GM23248 (cell line): ENCODE data around the gene LRP1. TPM values are rescaled to one million over a fixed set of nuclear protein-coding genes. Genes with fewer than 3 reads are reported as not detected.

Experiments used
- DNase-seq: peaks from one replicate; pipeline ENCODE4 v3.0.0-alpha.2; 2015
- H2AFZ ChIP-seq: fragments of 200-600 bp; sonication (generic); 2 replicates; pipeline ENCODE4 v1.6.1; 2016; ENCODE audit warnings: antibody characterized with exemption
- H3F3A ChIP-seq: fragments of 200-600 bp; sonication (generic); 2 replicates; pipeline ENCODE4 v1.6.1; 2016; ENCODE audit warnings: mild to moderate bottlenecking, antibody characterized with exemption, mixed run types; ENCODE audit not compliant: insufficient read depth
- H3K27ac ChIP-seq: fragments of 200-600 bp; sonication (generic); 2 replicates; pipeline ENCODE4 v1.5.1; 2016; ENCODE audit warnings: mild to moderate bottlenecking
- H3K27me3 ChIP-seq: fragments of 200-600 bp; sonication (generic); replicated peaks from 2 replicates; pipeline ENCODE4 v1.6.1; 2016; ENCODE audit warnings: mild to moderate bottlenecking; ENCODE audit not compliant: insufficient read depth
- H3K36me3 ChIP-seq: fragments of 200-600 bp; sonication (generic); 2 replicates; pipeline ENCODE4 v1.6.1; 2016; ENCODE audit warnings: low read depth, mild to moderate bottlenecking
- H3K4me1 ChIP-seq: fragments of 200-600 bp; sonication (generic); 2 replicates; pipeline ENCODE4 v1.6.1; 2016; ENCODE audit warnings: mild to moderate bottlenecking; ENCODE audit not compliant: insufficient read depth
- H3K4me2 ChIP-seq: fragments of 200-600 bp; sonication (generic); one replicate; pipeline ENCODE4 v1.6.1; 2016; ENCODE audit warnings: mild to moderate bottlenecking; ENCODE audit not compliant: unreplicated experiment
- H3K4me3 ChIP-seq: fragments of 200-600 bp; sonication (generic); 2 replicates; pipeline ENCODE4 v1.5.1; 2016; ENCODE audit warnings: mild to moderate bottlenecking
- H3K79me2 ChIP-seq: fragments of 200-600 bp; sonication (generic); 2 replicates; pipeline ENCODE4 v1.6.1; 2016; ENCODE audit warnings: mild to moderate bottlenecking; ENCODE audit not compliant: insufficient read depth
- H3K9ac ChIP-seq: fragments of 200-600 bp; sonication (generic); 2 replicates; pipeline ENCODE4 v1.6.1; 2016; ENCODE audit warnings: mild to moderate bottlenecking
- H3K9me2 ChIP-seq: fragments of 200-600 bp; sonication (generic); 2 replicates; pipeline ENCODE4 v1.6.1; 2016; ENCODE audit warnings: mixed run types, mild to moderate bottlenecking, moderate library complexity; ENCODE audit not compliant: insufficient read depth
- H3K9me3 ChIP-seq: fragments of 200-600 bp; sonication (generic); one replicate; pipeline ENCODE4 v1.6.1; 2017; ENCODE audit warnings: low read depth
- H4K20me1 ChIP-seq: fragments of 200-600 bp; sonication (generic); 2 replicates; pipeline ENCODE4 v1.6.0; 2016; ENCODE audit not compliant: insufficient read depth
- EZH2 ChIP-seq: fragments of 200-600 bp; sonication (generic); IDR thresholded peaks from 2 replicates; pipeline ENCODE4 v1.6.1; 2018; ENCODE audit warnings: antibody characterized with exemption, mild to moderate bottlenecking; ENCODE audit not compliant: insufficient read depth, poor library complexity, severe bottlenecking
- EZH2phosphoT487 ChIP-seq: fragments of 200-600 bp; sonication (generic); IDR thresholded peaks from 2 replicates; pipeline ENCODE4 v1.6.1; 2018; ENCODE audit warnings: antibody characterized with exemption, moderate library complexity, mild to moderate bottlenecking, low read depth; ENCODE audit not compliant: insufficient read depth
- WGBS, 2 experiments: methylation state at CpG; one replicate each; pipeline ENCODE4 v1.1.6; 2015 to 2017; ENCODE audit warnings: low lambda C conversion rate in 2 of 2, low coverage in 1 of 2; ENCODE audit errors: missing lambda C conversion rate in 2 of 2; 5-methylcytosine and 5-hydroxymethylcytosine counted together
- in situ Hi-C: fragments of 300-500 bp; cut with MboI; formaldehyde crosslinking; loops from 2 replicates; pipeline ENCODE4 v1.15.0; 2020
- polyA plus RNA-seq: library from polyadenylated mRNA; unstranded; fragments of >200 nt; fragmentation: Nextera tagmentation; extraction: Ambion mirVana; gene quantifications from 2 replicates; pipeline ENCODE4 v1.2.1, GENCODE V29; 2016
- total RNA-seq: library from RNA; depleted of rRNA; stranded (reverse); fragments of >200 nt; shearing (Covaris generic); gene quantifications from 2 replicates; pipeline ENCODE4 v1.2.3, GENCODE V29; 2014

Gene LRP1
- total and polyA plus RNA-seq, 2 experiments from 2014 or later = 166 to 257 TPM

DNA sequence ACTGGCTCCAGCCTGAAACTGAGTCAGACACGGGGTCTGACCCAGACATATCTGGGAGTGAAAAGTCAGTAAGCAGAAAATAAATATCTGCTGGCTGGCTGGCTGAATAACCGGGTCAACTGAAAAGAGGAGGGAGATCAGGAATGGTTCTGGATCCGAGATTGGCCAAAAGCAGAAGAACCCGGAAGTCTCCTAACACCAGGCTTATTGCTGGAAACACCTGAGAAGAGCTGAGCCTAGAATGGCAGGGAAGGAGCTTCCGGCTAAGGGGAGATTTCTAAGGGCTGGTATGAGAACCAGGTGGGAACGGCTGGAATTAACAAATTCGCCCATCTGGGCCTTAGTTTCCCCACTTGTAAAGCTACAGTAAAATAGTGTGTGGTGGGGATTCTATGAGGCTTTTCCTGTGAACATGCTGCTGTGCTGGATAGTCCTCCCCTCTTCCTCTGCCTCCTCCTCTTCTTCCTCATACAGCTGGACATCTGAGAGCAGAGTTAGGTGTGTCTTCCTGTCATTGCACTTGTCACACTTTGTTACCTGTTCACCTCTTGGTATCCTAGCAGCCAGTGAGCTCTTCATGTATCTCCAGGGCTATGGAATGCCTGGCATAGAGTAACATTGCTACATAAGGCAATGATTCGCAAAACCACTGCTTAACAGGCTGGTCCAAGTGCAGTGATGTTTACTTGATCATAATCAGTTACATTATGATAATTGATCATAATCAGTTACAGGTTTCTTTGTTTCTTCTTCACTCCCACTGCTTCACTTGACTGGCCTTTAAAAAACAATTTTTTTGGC, 99.2 kb downstream of the LRP1 start:
- Histone ChIP-seq H3K79me2 (peaks cover 35% of the 10 kb centered on the region), H3K4me3 (no peak overlapping the region), H3K27me3 (no peaks in the 10 kb centered on the region), H4K20me1 (no peaks in the 10 kb centered on the region), H2AFZ (no peak overlapping the region), H3K9ac (no peak overlapping the region), H3K4me1 (peaks cover 17% of the 10 kb centered on the region), H3K27ac (no peak overlapping the region), H3K9me2 (no peaks in the 10 kb centered on the region), H3F3A (peaks cover 7% of the 10 kb centered on the region), H3K36me3 (peaks cover 9% of the 10 kb centered on the region), H3K9me3 (no peaks in the 10 kb centered on the region), H3K4me2 (no peak overlapping the region)
- peak; percentile 56 for DNase-seq
- WGBS, 2 experiments = 78 to 89% methylated on average over 7 to 8 of the region's 8 CpGs
- no peak for TF ChIP-seq EZH2
- TF ChIP-seq EZH2phosphoT487 = no peak
- in situ Hi-C loops = no loop called here

DNA sequence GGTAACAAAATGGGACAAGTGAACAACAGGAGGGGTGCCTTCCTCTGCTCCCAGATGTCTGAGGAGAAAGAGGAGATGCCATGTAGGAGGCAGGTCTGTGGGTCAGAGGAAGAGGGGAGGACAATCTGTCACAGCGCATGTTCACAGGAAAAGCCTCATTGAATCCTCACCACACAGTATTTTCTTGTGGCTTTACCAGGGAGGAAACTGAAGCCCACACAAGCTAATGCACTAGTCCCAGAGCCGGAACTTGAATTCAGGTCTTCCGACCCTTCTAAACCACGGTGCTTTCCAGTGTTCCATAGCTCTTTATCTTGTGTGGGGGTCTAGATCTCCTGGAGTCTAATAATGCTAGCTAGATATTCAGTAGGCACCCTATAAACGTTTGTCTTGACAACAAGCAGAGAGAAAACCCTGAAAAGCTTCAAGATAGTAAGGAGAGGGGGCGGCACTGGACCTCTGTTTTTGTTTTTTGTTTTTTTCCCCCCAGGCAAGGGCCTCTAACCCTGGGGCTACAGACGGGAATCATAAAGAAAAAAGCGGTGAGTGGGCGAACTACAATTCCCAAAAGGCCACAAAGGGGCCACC, 100.9 kb downstream of the LRP1 start:
- H3K27ac ChIP-seq = peak overlapping the region; percentile 99
- no peaks in the 10 kb centered on the region for H3K27me3 ChIP-seq
- H3K4me3 ChIP-seq = peak overlapping the region; percentile 84
- peaks cover 17% of the 10 kb centered on the region for H3K4me1 ChIP-seq
- peaks cover 42% of the 10 kb centered on the region for H3K79me2 ChIP-seq
- H3K9ac ChIP-seq = peak overlapping the region; percentile 99
- no peaks in the 10 kb centered on the region for H4K20me1 ChIP-seq
- peak; percentile 51 for DNase-seq
- in situ Hi-C loops = no loop called here
- H3K4me2 ChIP-seq = peak overlapping the region; percentile 100
- peak overlapping the region; percentile 81 for H2AFZ ChIP-seq
- TF ChIP-seq EZH2 (no peak), EZH2phosphoT487 (no peak)
- peaks cover 22% of the 10 kb centered on the region for H3F3A ChIP-seq
- H3K9me3 ChIP-seq = no peaks in the 10 kb centered on the region
- 9 to 13% methylated on average over 9 of the region's 9 CpGs for WGBS, 2 experiments
- H3K36me3 ChIP-seq = peaks cover 23% of the 10 kb centered on the region
- H3K9me2 ChIP-seq = no peaks in the 10 kb centered on the region

DNA sequence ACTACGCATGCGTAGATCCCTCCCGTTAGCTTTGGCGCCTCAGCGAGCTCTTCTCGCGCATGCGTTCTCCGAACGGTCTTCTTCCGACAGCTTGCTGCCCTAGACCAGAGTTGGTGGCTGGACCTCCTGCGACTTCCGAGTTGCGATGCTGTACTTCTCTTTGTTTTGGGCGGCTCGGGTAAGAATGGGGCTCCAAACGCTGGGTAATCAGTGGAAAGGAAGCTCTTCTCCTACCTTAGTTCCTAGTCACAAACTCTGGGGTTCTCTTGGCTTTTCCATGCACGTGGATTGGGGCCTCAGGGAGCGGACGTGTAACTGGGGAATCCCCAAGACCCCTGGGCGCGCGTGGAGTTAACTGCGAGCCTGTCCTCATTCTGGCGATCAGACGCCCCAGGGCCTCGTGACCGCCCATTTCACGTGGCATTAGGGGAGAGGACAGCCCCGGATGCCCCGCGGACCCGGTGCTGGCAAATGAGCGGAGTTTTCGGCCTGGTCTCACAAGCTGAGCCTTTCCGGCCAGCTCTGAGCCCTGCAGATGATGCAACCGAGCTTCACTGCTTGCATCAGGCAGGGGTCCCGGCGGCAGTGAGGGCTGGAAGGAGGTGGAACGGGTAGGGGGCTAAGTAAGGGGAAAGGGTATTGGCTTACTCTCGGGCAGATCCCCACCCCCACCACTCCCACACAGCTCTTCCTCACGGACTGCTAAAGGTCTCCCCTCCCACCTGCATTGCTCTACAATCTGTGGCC, 101.5 kb downstream of the LRP1 start, which contains the start of gene SHMT2:
SHMT2 (plus strand) TSS at position 78 of the 747 bp plus-strand sequence; CDS start at position 146, 68 bp downstream.
- H3K27me3 ChIP-seq = no peaks in the 10 kb centered on the region
- in situ Hi-C loops = no loop called here
- peaks cover 29% of the 10 kb centered on the region for H3K36me3 ChIP-seq
- peaks cover 28% of the 10 kb centered on the region for H3F3A ChIP-seq
- 0 to 1% methylated on average over 38 to 40 of the region's 42 CpGs for WGBS, 2 experiments
- H3K9ac ChIP-seq = peak within 1 kb of the TSS; percentile 99
- H3K4me3 ChIP-seq = peak within 1 kb of the TSS; percentile 84
- peak; percentile 97 for DNase-seq
- no peaks in the 10 kb centered on the region for H4K20me1 ChIP-seq
- no peaks in the 10 kb centered on the region for H3K9me3 ChIP-seq
- H2AFZ ChIP-seq = peak within 1 kb of the TSS; percentile 81
- TF ChIP-seq EZH2 (no peak), EZH2phosphoT487 (no peak)
- H3K79me2 ChIP-seq = peaks cover 42% of the 10 kb centered on the region
- peaks cover 17% of the 10 kb centered on the region for H3K4me1 ChIP-seq
- no peaks in the 10 kb centered on the region for H3K9me2 ChIP-seq
- H3K4me2 ChIP-seq = peak within 1 kb of the TSS; percentile 100
- peak within 1 kb of the TSS; percentile 99 for H3K27ac ChIP-seq

DNA sequence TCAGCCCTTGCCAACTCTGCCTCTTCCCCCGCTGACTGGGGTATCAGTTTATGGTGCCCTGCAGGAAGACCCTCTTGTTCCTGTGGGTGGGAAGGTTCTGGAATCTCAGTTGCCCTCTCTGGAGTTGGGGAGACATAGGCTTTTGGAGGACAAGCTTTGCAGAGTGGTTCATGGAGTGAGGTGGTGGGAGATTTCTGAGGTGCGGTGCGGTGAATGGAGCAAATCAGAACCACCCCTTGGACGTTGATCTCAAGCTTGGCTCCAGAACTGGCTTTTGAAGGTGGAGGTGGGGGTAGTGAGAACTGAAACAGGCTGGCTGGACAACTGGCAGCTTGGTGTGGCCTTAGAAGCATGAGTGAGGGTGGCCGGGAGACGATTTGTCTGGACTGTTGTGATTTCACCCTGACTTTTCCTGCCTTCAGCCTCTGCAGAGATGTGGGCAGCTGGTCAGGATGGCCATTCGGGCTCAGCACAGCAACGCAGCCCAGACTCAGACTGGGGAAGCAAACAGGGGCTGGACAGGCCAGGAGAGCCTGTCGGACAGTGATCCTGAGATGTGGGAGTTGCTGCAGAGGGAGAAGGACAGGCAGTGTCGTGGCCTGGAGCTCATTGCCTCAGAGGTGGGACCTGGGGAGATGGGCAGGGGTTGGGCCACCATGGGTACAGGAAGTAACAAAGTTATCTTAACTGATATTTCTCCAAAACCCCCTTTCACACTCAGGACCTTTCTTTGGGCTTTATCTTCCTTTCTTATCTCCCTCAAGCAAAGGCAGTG, 102.3 kb downstream of the LRP1 start:
- in situ Hi-C loops = no loop called here
- DNase-seq = peak; percentile 52
- H2AFZ ChIP-seq = no peak overlapping the region
- H3F3A ChIP-seq = peaks cover 30% of the 10 kb centered on the region
- no peaks in the 10 kb centered on the region for H3K9me3 ChIP-seq
- 16 to 29% methylated on average over 9 to 10 of the region's 10 CpGs for WGBS, 2 experiments
- H3K36me3 ChIP-seq = peaks cover 30% of the 10 kb centered on the region
- H3K27me3 ChIP-seq = no peaks in the 10 kb centered on the region
- no peak for TF ChIP-seq EZH2
- no peak for TF ChIP-seq EZH2phosphoT487
- peak overlapping the region; percentile 84 for H3K4me3 ChIP-seq
- H4K20me1 ChIP-seq = no peaks in the 10 kb centered on the region
- H3K9ac ChIP-seq = peak overlapping the region; percentile 99
- H3K79me2 ChIP-seq = peaks cover 42% of the 10 kb centered on the region
- peak overlapping the region; percentile 99 for H3K27ac ChIP-seq
- H3K4me2 ChIP-seq = peak overlapping the region; percentile 100
- no peaks in the 10 kb centered on the region for H3K9me2 ChIP-seq
- H3K4me1 ChIP-seq = peaks cover 17% of the 10 kb centered on the region
